ENCODE measurements around the gene MARCHF9.

The MARCHF9 gene

GRCh38 chr12:57777367-57777766 is 22.5 kb downstream of the MARCHF9 start:
- TF ChIP-seq REST (IDR thresholded peaks at IDR 0.05; ENCODE audit: low read depth) (no peak), TCF12 (IDR thresholded peaks at IDR 0.05; ENCODE audit: low read depth) (no peak), FOXM1 (IDR thresholded peaks at IDR 0.05; ENCODE audit: borderline replicate concordance, low read depth) (no peak), USF1 (IDR thresholded peaks at IDR 0.05) (no peak), NFIC (IDR thresholded peaks at IDR 0.05) (no peak), MAX (IDR thresholded peaks at IDR 0.05) (no peak), EP300 (IDR thresholded peaks at IDR 0.05; ENCODE audit: borderline replicate concordance) (no peak), RAD21 (IDR thresholded peaks at IDR 0.05; ENCODE audit: low read depth) (no peak), TAF1 (IDR thresholded peaks at IDR 0.05; ENCODE audit: low read depth) (no peak), EGR1 (IDR thresholded peaks at IDR 0.05) (no peak), CEBPB (IDR thresholded peaks at IDR 0.05) (no peak), ZBTB7A (IDR thresholded peaks at IDR 0.05; ENCODE audit: low read depth) (no peak), YY1 (IDR thresholded peaks at IDR 0.05; ENCODE audit: low read depth) (no peak)

- TF ChIP-seq CREB1 (IDR thresholded peaks at IDR 0.05; ENCODE audit: low read depth), result no peak
Measured at GRCh38 chr12:57777911-57778310, 23.0 kb downstream of the MARCHF9 start.

- TF ChIP-seq TEAD4 (IDR thresholded peaks at IDR 0.05) (no peak), ZBTB7A (IDR thresholded peaks at IDR 0.05; ENCODE audit: low read depth) (no peak), CREB1 (IDR thresholded peaks at IDR 0.05; ENCODE audit: low read depth) (no peak), USF1 (IDR thresholded peaks at IDR 0.05) (no peak), REST (IDR thresholded peaks at IDR 0.05; ENCODE audit: low read depth) (no peak), MAX (IDR thresholded peaks at IDR 0.05) (no peak), EP300 (IDR thresholded peaks at IDR 0.05; ENCODE audit: borderline replicate concordance) (no peak), YY1 (IDR thresholded peaks at IDR 0.05; ENCODE audit: low read depth) (no peak), RAD21 (IDR thresholded peaks at IDR 0.05; ENCODE audit: low read depth) (no peak), TAF1 (IDR thresholded peaks at IDR 0.05; ENCODE audit: low read depth) (no peak), FOXM1 (IDR thresholded peaks at IDR 0.05; ENCODE audit: borderline replicate concordance, low read depth) (no peak), CEBPB (IDR thresholded peaks at IDR 0.05) (no peak), NFIC (IDR thresholded peaks at IDR 0.05) (no peak), EGR1 (IDR thresholded peaks at IDR 0.05) (no peak), TCF12 (IDR thresholded peaks at IDR 0.05; ENCODE audit: low read depth) (no peak)
Measured at GRCh38 chr12:57779736-57780135, 24.8 kb downstream of the MARCHF9 start.

GRCh38 chr12:57780284-57780897 is 25.5 kb downstream of the MARCHF9 start:
- TF ChIP-seq FOXM1 (IDR thresholded peaks at IDR 0.05; ENCODE audit: borderline replicate concordance, low read depth) (no peak), TEAD4 (IDR thresholded peaks at IDR 0.05) (no peak), CEBPB (IDR thresholded peaks at IDR 0.05) (no peak), NFIC (IDR thresholded peaks at IDR 0.05) (no peak), MAX (IDR thresholded peaks at IDR 0.05) (no peak), TCF12 (IDR thresholded peaks at IDR 0.05; ENCODE audit: low read depth) (no peak), EP300 (IDR thresholded peaks at IDR 0.05; ENCODE audit: borderline replicate concordance) (no peak), REST (IDR thresholded peaks at IDR 0.05; ENCODE audit: low read depth) (no peak), ZBTB7A (IDR thresholded peaks at IDR 0.05; ENCODE audit: low read depth) (no peak), USF1 (IDR thresholded peaks at IDR 0.05) (no peak), RAD21 (IDR thresholded peaks at IDR 0.05; ENCODE audit: low read depth) (no peak), EGR1 (IDR thresholded peaks at IDR 0.05) (no peak), YY1 (IDR thresholded peaks at IDR 0.05; ENCODE audit: low read depth) (no peak), TAF1 (IDR thresholded peaks at IDR 0.05; ENCODE audit: low read depth) (no peak), CREB1 (IDR thresholded peaks at IDR 0.05; ENCODE audit: low read depth) (no peak)
